H1 (cell line): ENCODE results near the gene ZNF814. TPM values are rescaled to one million over a fixed set of nuclear protein-coding genes. Genes with fewer than 3 reads are reported as not detected.
A peak's percentile ranks its signal among the peaks of the same experiment; 100 is the strongest.

ENCODE experiments used
- ASH2L ChIP-seq: fragments of 200-600, 300-600 bp; sonication (generic); IDR thresholded peaks from one replicate; pipeline ENCODE4 v1.7.1; 2017; ENCODE audit warnings: low read length
- ATF2 ChIP-seq: IDR thresholded peaks from 2 replicates; pipeline ENCODE4 v1.6.1; 2012; ENCODE audit warnings: low read length, inconsistent platforms
- BRCA1 ChIP-seq: IDR thresholded peaks from 2 replicates; pipeline ENCODE4 v1.6.1; 2012; ENCODE audit warnings: low read depth, low read length, improper control_type of control experiment
- CBX8 ChIP-seq: fragments of 300-800, 300-1000 bp; sonication (generic); IDR thresholded peaks from 2 replicates; pipeline ENCODE4 v1.7.1; 2016; ENCODE audit warnings: low read depth, low read length, borderline replicate concordance
- CEBPB ChIP-seq: IDR thresholded peaks from 2 replicates; pipeline ENCODE4 v1.6.1; 2012; ENCODE audit warnings: low read depth, low read length
- CHD1 ChIP-seq: IDR thresholded peaks from 2 replicates; pipeline ENCODE4 v1.6.1; 2012; ENCODE audit warnings: low read depth, low read length, improper control_type of control experiment
- FOSL1 ChIP-seq: IDR thresholded peaks from 2 replicates; pipeline ENCODE4 v1.6.1; 2011; ENCODE audit warnings: mild to moderate bottlenecking, low read depth, low read length, moderate library complexity; ENCODE audit not compliant: insufficient read depth
- HDAC2 ChIP-seq, 2 experiments: fragments of 300-600 bp in 1 of 2; sonication (generic) in 1 of 2; IDR thresholded peaks; 2 replicates each; pipeline ENCODE4 v1.6.1; 2011 to 2012; ENCODE audit warnings: low read depth in 2 of 2, low read length in 2 of 2, mild to moderate bottlenecking in 2 of 2, moderate library complexity in 2 of 2, borderline replicate concordance in 1 of 2, inconsistent platforms in 1 of 2
- JUN ChIP-seq: IDR thresholded peaks from 2 replicates; pipeline ENCODE4 v1.6.1; 2011; ENCODE audit warnings: low read depth, mild to moderate bottlenecking, improper control_type of control experiment, low read length
- KDM1A ChIP-seq: fragments of 200-600, 300-600 bp; sonication (generic); IDR thresholded peaks from 2 replicates; pipeline ENCODE4 v1.7.1; 2016; ENCODE audit warnings: mild to moderate bottlenecking, low read length, borderline replicate concordance
- KDM4A ChIP-seq: IDR thresholded peaks from one replicate; pipeline ENCODE4 v1.7.1; 2012; ENCODE audit warnings: low read depth, mild to moderate bottlenecking, moderate library complexity, low read length, inconsistent platforms; ENCODE audit not compliant: severe bottlenecking
- KDM5A ChIP-seq: fragments of 200-600 bp; IDR thresholded peaks from 2 replicates; pipeline ENCODE4 v1.7.1; 2012; ENCODE audit warnings: mild to moderate bottlenecking, low read length, inconsistent platforms, mixed read lengths
- POLR2A ChIP-seq, 2 experiments: IDR thresholded peaks; 1 replicate in 1 of 2; 2 replicates in 1 of 2; pipeline ENCODE4 v1.6.1; 2011; ENCODE audit warnings: low read depth in 2 of 2, low read length in 2 of 2, mild to moderate bottlenecking in 2 of 2; ENCODE audit errors: control extremely low read depth in 1 of 2
- POLR2AphosphoS5 ChIP-seq: IDR thresholded peaks from 2 replicates; pipeline ENCODE4 v1.6.1; 2011; ENCODE audit warnings: low read depth, low read length
- RBBP5 ChIP-seq: IDR thresholded peaks from 2 replicates; pipeline ENCODE4 v1.7.1; 2012; ENCODE audit warnings: low read depth, mild to moderate bottlenecking, inconsistent platforms, low read length, moderate library complexity, borderline replicate concordance
- SIRT6 ChIP-seq: IDR thresholded peaks from one replicate; pipeline ENCODE4 v1.7.1; 2012; ENCODE audit warnings: low read length, inconsistent platforms
- SIX5 ChIP-seq: IDR thresholded peaks from 2 replicates; pipeline ENCODE4 v1.6.1; 2011; ENCODE audit warnings: mild to moderate bottlenecking, low read depth, low read length
- SRF ChIP-seq: IDR thresholded peaks from 2 replicates; pipeline ENCODE4 v1.6.1; 2011; ENCODE audit warnings: mild to moderate bottlenecking, low read depth, low read length, moderate library complexity
- TBP ChIP-seq: IDR thresholded peaks from 2 replicates; pipeline ENCODE4 v1.6.1; 2011; ENCODE audit warnings: low read depth, low read length, improper control_type of control experiment
- TEAD4 ChIP-seq: IDR thresholded peaks from 2 replicates; pipeline ENCODE4 v1.6.1; 2012; ENCODE audit warnings: low read depth, low read length, inconsistent platforms, mixed read lengths
- USF2 ChIP-seq: IDR thresholded peaks from 2 replicates; pipeline ENCODE4 v1.6.1; 2011; ENCODE audit warnings: low read length, improper control_type of control experiment
- YY1 ChIP-seq: IDR thresholded peaks from 2 replicates; pipeline ENCODE4 v1.6.1; 2011; ENCODE audit warnings: low read depth, mild to moderate bottlenecking, low read length
- ZNF274 ChIP-seq: IDR thresholded peaks from 2 replicates; pipeline ENCODE4 v1.7.0; 2012; ENCODE audit warnings: low read length, borderline replicate concordance; ENCODE audit errors: extremely low read depth
- polyA plus RNA-seq, 7 experiments: library from polyadenylated mRNA; depleted of rRNA in 3 of 7; stranded (reverse) in 5 of 7; unstranded in 2 of 7; fragments of >200 nt in 5 of 7; fragments of 200-250 nt in 2 of 7; gene quantifications; 1 replicate in 5 of 7; 2 replicates in 1 of 7; 4 replicates in 1 of 7; pipeline versions ENCODE4 v1.2.1 to v1.2.3, GENCODE V29; 2011 to 2013; ENCODE audit warnings: missing spikeins in 2 of 7, mixed read lengths in 2 of 7
- total RNA-seq: library from RNA; stranded (reverse); fragmentation: NEBNext Ultra II Directional; extraction: Animal tissue kit (Norgen Biotek cat#: 25700); gene quantifications from 2 replicates; pipeline ENCODE4 v1.2.1, GENCODE V29; 2021

ZNF814 gene
- total and polyA plus RNA-seq, 2 of the 8 experiments (the other 6 are each of a cell fraction or from before 2014, with no cell fraction given): 90.9 to 99.6 TPM

- peak; percentile 81 for TF ChIP-seq SIX5
- TF ChIP-seq HDAC2 (IDR thresholded peaks at IDR 0.05; ENCODE audit: borderline replicate concordance in 1 of 2, low read depth in 2 of 2, low read length in 2 of 2): peak in 1 of 2 experiments; percentile 68; a peak in 1 of 4 replicates
- no peak for TF ChIP-seq KDM1A
- TF ChIP-seq POLR2AphosphoS5: peak; percentile 90
- TF ChIP-seq ZNF274: no peak
- peak; percentile 98 for TF ChIP-seq YY1
- peak; percentile 87 for TF ChIP-seq USF2
- no peak for TF ChIP-seq TEAD4
- TF ChIP-seq BRCA1: no peak
- TF ChIP-seq SIRT6: no peak
- no peak for TF ChIP-seq CBX8
- no peak for TF ChIP-seq JUN
- no peak for TF ChIP-seq ASH2L
- TF ChIP-seq CEBPB: no peak
- peak; percentile 37; the same call in 1 of the 2 replicates for TF ChIP-seq CHD1
- no peak for TF ChIP-seq RBBP5
- TF ChIP-seq POLR2A (IDR thresholded peaks at IDR 0.05; ENCODE audit: control extremely low read depth in 1 of 2, low read depth in 2 of 2, low read length in 2 of 2): peak; percentile 82 to 96
- TF ChIP-seq KDM4A: no peak
- TF ChIP-seq SRF: no peak
- TF ChIP-seq ATF2: peak; percentile 49; the same call in 1 of the 2 replicates
- TF ChIP-seq TBP: peak; percentile 91
- TF ChIP-seq FOSL1: no peak
- peak; percentile 36; the same call in 1 of the 2 replicates for TF ChIP-seq KDM5A
Measured at GRCh38 chr19:57888560-57889231, at the start of gene ZNF814 (continued).
